Liver (tissue), 9 donors: Measurements from ENCODE around the gene ZNF786. TPM values are rescaled to one million over a fixed set of nuclear protein-coding genes. Genes with fewer than 3 reads are reported as not detected.

Experiments used
- DNase-seq: peaks from one replicate; pipeline ENCODE4 v3.0.0-alpha.2; 2017; ENCODE audit warnings: low spot score
- H3K27ac ChIP-seq, 2 donors: one replicate each; pipeline ENCODE4 v1.7.0; 2013; ENCODE audit warnings: inconsistent platforms in 2 of 2, low read length in 2 of 2, control low read depth in 1 of 2, low read depth in 1 of 2, mild to moderate bottlenecking in 1 of 2
- H3K27me3 ChIP-seq, 4 donors: one replicate each; pipeline versions ENCODE4 v1.6.1 to v1.7.0; 2013; ENCODE audit warnings: low read length in 3 of 4, inconsistent platforms in 1 of 4, mild to moderate bottlenecking in 1 of 4, moderate library complexity in 1 of 4; ENCODE audit not compliant: control insufficient read depth in 4 of 4, insufficient read depth in 4 of 4
- H3K36me3 ChIP-seq, 4 donors: one replicate each; pipeline versions ENCODE4 v1.6.1 to v1.7.0; 2013; ENCODE audit warnings: low read length in 3 of 4, mild to moderate bottlenecking in 3 of 4, low read depth in 1 of 4, moderate library complexity in 1 of 4; ENCODE audit not compliant: control insufficient read depth in 4 of 4, insufficient read depth in 3 of 4
- H3K4me1 ChIP-seq, 4 donors: one replicate each; pipeline versions ENCODE4 v1.6.1 to v1.7.0; 2013; ENCODE audit warnings: low read length in 3 of 4, mild to moderate bottlenecking in 3 of 4, moderate library complexity in 1 of 4; ENCODE audit not compliant: control insufficient read depth in 4 of 4, insufficient read depth in 4 of 4
- H3K4me3 ChIP-seq, 3 donors: one replicate each; pipeline versions ENCODE4 v1.6.1 to v1.7.0; 2013; ENCODE audit warnings: low read length in 3 of 3, control low read depth in 1 of 3, low read depth in 1 of 3, mild to moderate bottlenecking in 1 of 3
- H3K9ac ChIP-seq, 2 donors: one replicate each; pipeline ENCODE4 v1.7.0; 2013; ENCODE audit warnings: low read length in 2 of 2, mild to moderate bottlenecking in 2 of 2, moderate library complexity in 2 of 2, control low read depth in 1 of 2, low read depth in 1 of 2
- H3K9me3 ChIP-seq, 4 donors: one replicate each; pipeline versions ENCODE4 v1.6.1 to v1.7.0; 2013; ENCODE audit warnings: low read length in 3 of 4; ENCODE audit not compliant: control insufficient read depth in 4 of 4
- CTCF ChIP-seq: fragments of 150-350 bp; IDR thresholded peaks from 2 replicates; pipeline ENCODE4 v1.5.1; 2017; ENCODE audit warnings: improper control_type of control experiment, low read depth, low read length; ENCODE audit not compliant: missing input control
- EGR1 ChIP-seq, 2 donors: IDR thresholded peaks; 2 replicates each; pipeline ENCODE4 v1.6.1; 2016 to 2018; ENCODE audit warnings: antibody characterized with exemption in 2 of 2, low read depth in 2 of 2
- FOXA1 ChIP-seq: IDR thresholded peaks from 2 replicates; pipeline ENCODE4 v1.6.1; 2016; ENCODE audit warnings: antibody characterized with exemption
- GABPA ChIP-seq, 2 donors: IDR thresholded peaks in 1 of 2; conservative IDR thresholded peaks in 1 of 2; 2 replicates each; pipeline ENCODE4 v1.6.1; 2016; ENCODE audit warnings: antibody characterized with exemption in 2 of 2, mild to moderate bottlenecking in 1 of 2, moderate library complexity in 1 of 2
- HNF4A ChIP-seq, 2 donors: conservative IDR thresholded peaks; 2 replicates each; pipeline ENCODE4 v1.6.1; 2016; ENCODE audit warnings: antibody characterized with exemption in 2 of 2, mild to moderate bottlenecking in 2 of 2
- HNF4G ChIP-seq: IDR thresholded peaks from 2 replicates; pipeline ENCODE4 v1.6.1; 2016; ENCODE audit warnings: antibody characterized with exemption
- JUND ChIP-seq, 2 donors: IDR thresholded peaks; 2 replicates each; pipeline ENCODE4 v1.6.1; 2016; ENCODE audit warnings: antibody characterized with exemption in 2 of 2
- NR2F2 ChIP-seq: IDR thresholded peaks from 2 replicates; pipeline ENCODE4 v1.6.1; 2016; ENCODE audit warnings: antibody characterized with exemption
- RAD21 ChIP-seq, 2 donors: IDR thresholded peaks; 2 replicates each; pipeline ENCODE4 v1.6.1; 2016; ENCODE audit warnings: antibody characterized with exemption in 2 of 2, mild to moderate bottlenecking in 2 of 2
- REST ChIP-seq: IDR thresholded peaks from 2 replicates; pipeline ENCODE4 v1.6.1; 2016; ENCODE audit warnings: antibody characterized with exemption, mild to moderate bottlenecking
- RXRA ChIP-seq, 2 donors: IDR thresholded peaks; 2 replicates each; pipeline ENCODE4 v1.6.1; 2017 to 2018; ENCODE audit warnings: antibody characterized with exemption in 2 of 2, mild to moderate bottlenecking in 1 of 2
- TAF1 ChIP-seq: conservative IDR thresholded peaks from 2 replicates; pipeline ENCODE4 v1.6.1; 2016; ENCODE audit warnings: antibody characterized with exemption, mild to moderate bottlenecking
- YY1 ChIP-seq: IDR thresholded peaks from 2 replicates; pipeline ENCODE4 v1.6.1; 2016; ENCODE audit warnings: antibody characterized with exemption, mild to moderate bottlenecking
- ZBTB33 ChIP-seq: IDR thresholded peaks from 2 replicates; pipeline ENCODE4 v1.6.1; 2016; ENCODE audit warnings: antibody characterized with exemption
- WGBS: extraction: QIAGEN DNeasy Blood & Tissue Kit; methylation state at CpG from one replicate; pipeline ENCODE4 v1.1.7; 2013; 5-methylcytosine and 5-hydroxymethylcytosine counted together
- polyA plus RNA-seq, 2 donors: library from polyadenylated mRNA; stranded (reverse) in 1 of 2; unstranded in 1 of 2; fragments of 200-250 nt in 1 of 2; fragments of >200 nt in 1 of 2; fragmentation: Nextera tagmentation in 1 of 2; extraction: Ambion mirVana in 1 of 2; gene quantifications; one replicate each; pipeline versions ENCODE4 v1.2.1 to v1.2.3, GENCODE V29; 2013 to 2015
- total RNA-seq, 2 donors: library from RNA; depleted of rRNA; stranded (reverse); fragments of >200 nt; gene quantifications; one replicate each; pipeline ENCODE4 v1.2.3, GENCODE V29; 2014
- donor health status: healthy.
- donor health status: healthy.
- donor health status: healthy.
- donor health status: healthy.
- donor health status: healthy.

The ZNF786 gene
- total and polyA plus RNA-seq, 4 donors, result 1.0 to 5.9 (median 2.3) TPM

- H3K9ac ChIP-seq, result no peak overlapping the region
- no peaks in the 10 kb centered on the region for H3K36me3 ChIP-seq
- no peaks in the 10 kb centered on the region for H3K9me3 ChIP-seq
- H3K4me1 ChIP-seq, result no peaks in the 10 kb centered on the region
- WGBS, result 94% methylated on average over 1 of the region's 1 CpG
- no peak for DNase-seq
- H3K27ac ChIP-seq, result no peak overlapping the region
- TF ChIP-seq RXRA (IDR thresholded peaks at IDR 0.05) (no peak), JUND (IDR thresholded peaks at IDR 0.05) (no peak), HNF4A (conservative IDR thresholded peaks at IDR 0.05) (no peak), CTCF (no peak), EGR1 (IDR thresholded peaks at IDR 0.05; ENCODE audit: low read depth in 2 of 2) (no peak), FOXA1 (no peak), YY1 (no peak), TAF1 (no peak), REST (no peak), RAD21 (IDR thresholded peaks at IDR 0.05) (no peak), HNF4G (no peak)
- no peak overlapping the region for H3K4me3 ChIP-seq
- no peaks in the 10 kb centered on the region for H3K27me3 ChIP-seq
Measured at GRCh38 chr7:149053384-149053783, 37.1 kb downstream of the ZNF786 start.

- Histone ChIP-seq H3K27ac (no peak overlapping the region), H3K36me3 (no peaks in the 10 kb centered on the region), H3K27me3 (no peaks in the 10 kb centered on the region), H3K9me3 (no peaks in the 10 kb centered on the region), H3K4me3 (no peak overlapping the region), H3K4me1 (no peaks in the 10 kb centered on the region), H3K9ac (no peak overlapping the region)
- 91% methylated on average over 3 of the region's 3 CpGs for WGBS
- no peak for TF ChIP-seq EGR1 (IDR thresholded peaks at IDR 0.05; ENCODE audit: low read depth in 2 of 2)
- TF ChIP-seq YY1, result no peak
- no peak for TF ChIP-seq FOXA1
- TF ChIP-seq TAF1, result no peak
- no peak for TF ChIP-seq NR2F2
- TF ChIP-seq GABPA (IDR thresholded peaks at IDR 0.05 in 1 of 2, conservative IDR thresholded peaks at IDR 0.05 in 1 of 2), result no peak
- TF ChIP-seq RXRA (IDR thresholded peaks at IDR 0.05), result no peak
- no peak for DNase-seq
Measured at GRCh38 chr7:149050941-149051340, 39.6 kb downstream of the ZNF786 start.

- Histone ChIP-seq H3K36me3 (no peaks in the 10 kb centered on the region), H3K27ac (no peak overlapping the region), H3K4me3 (no peak overlapping the region), H3K9me3 (no peaks in the 10 kb centered on the region), H3K4me1 (no peaks in the 10 kb centered on the region), H3K9ac (no peak overlapping the region), H3K27me3 (no peaks in the 10 kb centered on the region)
- no peak for DNase-seq
- WGBS, result 91% methylated on average over 3 of the region's 3 CpGs
- no peak for TF ChIP-seq HNF4G
- TF ChIP-seq JUND (IDR thresholded peaks at IDR 0.05), result no peak
- no peak for TF ChIP-seq RAD21 (IDR thresholded peaks at IDR 0.05)
- no peak for TF ChIP-seq TAF1
- no peak for TF ChIP-seq RXRA (IDR thresholded peaks at IDR 0.05)
- no peak for TF ChIP-seq ZBTB33
- TF ChIP-seq CTCF, result no peak
- no peak for TF ChIP-seq REST
Measured at GRCh38 chr7:149048805-149049204, 41.7 kb downstream of the ZNF786 start.
